ENCODE data around the gene GLIPR1L1. TPM values are rescaled to one million over a fixed set of nuclear protein-coding genes. Genes with fewer than 3 reads are reported as not detected.

GLIPR1L1 gene
- polyA plus RNA-seq, 1 experiment: not detected

GRCh38 chr12:75364919-75365318 lies 30.4 kb downstream of the GLIPR1L1 start:
- POLR2A ChIA-PET: no interaction called here
- no peak overlapping the region for H3K4me3 ChIP-seq (ENCODE audit: low read depth, low read length)
- no peaks in the 10 kb centered on the region for H3K36me3 ChIP-seq (ENCODE audit: control insufficient read depth, insufficient read depth, low read length)
- CTCF ChIA-PET: interaction anchor here (0.7 kb wide), 1 partner anchor 20 kb away, joined by 3 read pairs; no protein-coding TSS in a partner anchor
- H3K27me3 ChIP-seq (ENCODE audit: control insufficient read depth, insufficient read depth, low read length): no peaks in the 10 kb centered on the region
- no peak for TF ChIP-seq CTCF (IDR thresholded peaks at IDR 0.05; ENCODE audit: insufficient read depth, low read depth, low read length)
- DNase-seq (ENCODE audit: low read depth): peak; percentile 35

DNA sequence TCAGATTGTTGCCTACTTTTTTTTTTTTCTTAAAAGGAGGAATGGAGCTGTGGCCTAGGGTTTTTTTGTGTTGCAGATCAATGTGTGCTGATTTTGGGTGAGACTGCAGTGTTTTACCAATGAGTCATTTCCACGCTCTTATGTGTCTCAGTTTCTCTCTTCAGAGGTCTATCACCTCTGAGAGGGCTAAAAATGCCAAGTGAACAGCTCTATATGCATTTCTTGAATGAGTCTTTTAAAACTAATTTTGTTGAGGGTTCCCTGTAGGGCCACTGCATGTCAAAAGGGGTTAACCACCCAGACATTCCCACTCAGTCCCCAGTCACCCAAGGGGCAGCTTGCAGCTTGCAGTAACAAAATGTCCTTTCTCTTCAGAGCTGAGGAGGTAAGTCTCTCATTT lies 32.2 kb downstream of the GLIPR1L1 start:
- ChIA-PET CTCF (interaction anchor here (0.7 to 2.1 kb wide), 3 partner anchors 25 to 117 kb away, joined by 3 to 7 read pairs (median 4); partner anchors contain the start of genes GLIPR1L1 and GLIPR1L2), POLR2A (no interaction called here)
- no peak for DNase-seq (ENCODE audit: low read depth)
- TF ChIP-seq CTCF (IDR thresholded peaks at IDR 0.05; ENCODE audit: insufficient read depth, low read depth, low read length): no peak
- no peaks in the 10 kb centered on the region for H3K27me3 ChIP-seq (ENCODE audit: control insufficient read depth, insufficient read depth, low read length)
- no peaks in the 10 kb centered on the region for H3K36me3 ChIP-seq (ENCODE audit: control insufficient read depth, insufficient read depth, low read length)
- no peak overlapping the region for H3K4me3 ChIP-seq (ENCODE audit: low read depth, low read length)

DNA sequence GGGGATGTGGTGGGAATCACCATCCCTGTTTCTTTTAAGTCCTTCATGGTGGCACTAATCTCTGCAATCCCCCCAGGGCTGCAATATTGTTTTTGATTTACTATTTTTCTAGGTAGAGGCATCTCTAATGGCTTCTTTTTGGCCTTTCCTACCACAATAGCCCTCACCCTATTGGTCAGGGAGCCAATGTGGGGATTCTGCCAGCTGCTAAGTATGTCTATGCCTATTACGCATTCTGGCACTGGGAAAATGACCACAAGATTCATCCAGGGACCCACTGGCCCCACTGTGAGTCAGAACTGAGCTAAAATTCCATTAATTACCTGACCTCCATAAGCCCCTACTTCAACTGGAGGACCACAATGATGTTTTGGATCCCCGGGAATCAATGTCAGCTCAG lies 40.5 kb downstream of the GLIPR1L1 start:
- DNase-seq (ENCODE audit: low read depth): no peak
- H3K4me3 ChIP-seq (ENCODE audit: low read depth, low read length): no peak overlapping the region
- H3K27me3 ChIP-seq (ENCODE audit: control insufficient read depth, insufficient read depth, low read length): no peaks in the 10 kb centered on the region
- POLR2A ChIA-PET: no interaction called here
- CTCF ChIA-PET: interaction anchor here (1.1 kb wide), 1 partner anchor 41 kb away, joined by 3 read pairs; the partner anchor contains the start of gene GLIPR1L1
- no peaks in the 10 kb centered on the region for H3K36me3 ChIP-seq (ENCODE audit: control insufficient read depth, insufficient read depth, low read length)
- no peak for TF ChIP-seq CTCF (IDR thresholded peaks at IDR 0.05; ENCODE audit: insufficient read depth, low read depth, low read length)

GRCh38 chr12:75378354-75378753 lies 43.9 kb downstream of the GLIPR1L1 start:
- POLR2A ChIA-PET: no interaction called here
- H3K4me3 ChIP-seq (ENCODE audit: low read depth, low read length): no peak overlapping the region
- no peaks in the 10 kb centered on the region for H3K36me3 ChIP-seq (ENCODE audit: control insufficient read depth, insufficient read depth, low read length)
- no peaks in the 10 kb centered on the region for H3K27me3 ChIP-seq (ENCODE audit: control insufficient read depth, insufficient read depth, low read length)
- CTCF ChIA-PET: no interaction called here
- no peak for TF ChIP-seq CTCF (IDR thresholded peaks at IDR 0.05; ENCODE audit: insufficient read depth, low read depth, low read length)
- DNase-seq (ENCODE audit: low read depth): no peak

DNA sequence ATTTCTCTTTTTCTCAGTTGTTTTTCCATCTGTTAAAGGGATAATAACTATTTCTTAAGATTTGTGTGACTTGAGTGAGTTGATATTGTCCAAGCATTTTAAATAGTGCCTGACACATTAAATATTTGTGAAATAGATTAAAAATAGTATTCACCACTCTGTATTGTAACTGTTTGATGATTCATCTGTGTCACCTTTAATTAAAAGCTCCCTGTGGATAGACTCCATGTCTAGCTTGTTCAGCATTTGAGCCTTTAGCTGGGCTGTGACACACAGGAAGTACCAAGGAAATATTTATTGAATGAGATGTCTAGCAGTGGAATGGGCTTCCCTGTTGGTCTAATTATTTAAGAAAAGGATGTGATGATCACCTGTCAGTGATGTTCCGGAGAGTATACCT lies 54.6 kb downstream of the GLIPR1L1 start:
- no peaks in the 10 kb centered on the region for H3K27me3 ChIP-seq (ENCODE audit: control insufficient read depth, insufficient read depth, low read length)
- POLR2A ChIA-PET: no interaction called here
- no peak overlapping the region for H3K4me3 ChIP-seq (ENCODE audit: low read depth, low read length)
- no peak for TF ChIP-seq CTCF (IDR thresholded peaks at IDR 0.05; ENCODE audit: insufficient read depth, low read depth, low read length)
- no peak for DNase-seq (ENCODE audit: low read depth)
- CTCF ChIA-PET: interaction anchor here (1.0 kb wide), 1 partner anchor 8 kb away, joined by 4 read pairs; no protein-coding TSS in a partner anchor
- H3K36me3 ChIP-seq (ENCODE audit: control insufficient read depth, insufficient read depth, low read length): no peaks in the 10 kb centered on the region
